GM12878 (cell line): ENCODE results near the gene PRKG1. TPM values are rescaled to one million over a fixed set of nuclear protein-coding genes. Genes with fewer than 3 reads are reported as not detected.

Experiments used
- ATAC-seq: fragments of 200-7000 bp; cut with Tn5 transposase; 3 replicates; pipeline ENCODE4 v1.9.1; 2020; ENCODE audit warnings: mild to moderate bottlenecking, moderate library complexity
- BruUV-seq: library from RNA; stranded (reverse); fragments of 400-500 nt; replicated peaks from 2 replicates; lab custom pipeline; 2021; lab: Mats Ljungman, UMichigan
- CTCF ChIA-PET: fragments of 300-600 bp; sonication (Branson Sonifier 250); formaldehyde crosslinking; extraction: SDS; loops from one replicate; lab custom pipeline; 2021; ENCODE audit warnings: inconsistent platforms; lab: Yijun Ruan, JAX
- POLR2A ChIA-PET: fragments of 350-600 bp; formaldehyde crosslinking; extraction: SDS; loops from one replicate; lab custom pipeline; 2021; ENCODE audit warnings: inconsistent platforms; lab: Charles Lee
- RAD21 ChIA-PET: fragments of 300-600 bp; sonication (Branson Sonifier 250); formaldehyde crosslinking; loops from one replicate; lab custom pipeline; 2023; ENCODE audit warnings: antibody characterized with exemption; ENCODE audit not compliant: unreplicated experiment; lab: Charles Lee
- SMC1A ChIA-PET: fragments of 300-600 bp; sonication (Branson Sonifier 250); formaldehyde crosslinking; loops from one replicate; lab custom pipeline; 2023; ENCODE audit not compliant: unreplicated experiment, uncharacterized antibody; lab: Charles Lee
- DNase-seq: peaks from one replicate; pipeline ENCODE4 v3.0.0-alpha.2; 2011; ENCODE audit warnings: low read depth, low spot score
- FAIRE-seq: peaks from 3 replicates; lab custom pipeline; 2011; peaks lifted over from hg19 to GRCh38; lab: Jason Lieb, UNC
- H2AFZ ChIP-seq: 2 replicates; pipeline ENCODE4 v1.6.0; 2011; ENCODE audit warnings: low read depth, low read length, control low read depth; ENCODE audit not compliant: control insufficient read depth
- H3K27ac ChIP-seq: 2 replicates; pipeline ENCODE4 v1.5.1; 2011; ENCODE audit warnings: control low read depth; ENCODE audit not compliant: control insufficient read depth, insufficient read depth
- H3K27me3 ChIP-seq, 2 experiments: replicated peaks in 1 of 2; 2 replicates each; pipeline versions ENCODE4 v1.6.0 to v1.6.1; 2011; ENCODE audit warnings: low read length in 1 of 2; ENCODE audit not compliant: control insufficient read depth in 2 of 2, insufficient read depth in 2 of 2
- H3K36me3 ChIP-seq, 2 experiments: 2 replicates each; pipeline ENCODE4 v1.5.1; 2011; ENCODE audit warnings: low read length in 1 of 2; ENCODE audit not compliant: control insufficient read depth in 2 of 2, insufficient read depth in 2 of 2
- H3K4me1 ChIP-seq: 2 replicates; pipeline ENCODE4 v1.6.1; 2011; ENCODE audit warnings: mild to moderate bottlenecking, low read length, moderate library complexity, mixed read lengths; ENCODE audit not compliant: control insufficient read depth, insufficient read depth
- H3K4me2 ChIP-seq: 2 replicates; pipeline ENCODE4 v1.6.0; 2011; ENCODE audit warnings: control low read depth; ENCODE audit not compliant: control insufficient read depth, insufficient read depth
- H3K4me3 ChIP-seq: fragments of 200-600 bp; sonication (generic); 2 replicates; pipeline ENCODE4 v1.5.1; 2016
- H3K79me2 ChIP-seq: 2 replicates; pipeline ENCODE4 v1.6.0; 2011; ENCODE audit warnings: low read length; ENCODE audit not compliant: control insufficient read depth, insufficient read depth
- H3K9ac ChIP-seq: 2 replicates; pipeline ENCODE4 v1.8.0; 2011; ENCODE audit warnings: low read length, control low read depth, mixed read lengths; ENCODE audit not compliant: control insufficient read depth, insufficient read depth
- H3K9me3 ChIP-seq: replicated peaks from 3 replicates; pipeline ENCODE4 v1.5.1; 2011; ENCODE audit warnings: mild to moderate bottlenecking, low read length; ENCODE audit not compliant: control insufficient read depth, insufficient read depth
- H4K20me1 ChIP-seq: 2 replicates; pipeline ENCODE4 v1.6.0; 2011; ENCODE audit not compliant: control insufficient read depth, insufficient read depth
- ASH2L ChIP-seq: fragments of 300-600, 200-600 bp; sonication (generic); IDR thresholded peaks from 2 replicates; pipeline ENCODE4 v1.6.1; 2017; ENCODE audit warnings: low read depth, mild to moderate bottlenecking, borderline replicate concordance
- ATF7 ChIP-seq: fragments of 450-650 bp; IDR thresholded peaks from 2 replicates; pipeline ENCODE4 v1.6.1; 2016; ENCODE audit warnings: low read depth, mild to moderate bottlenecking
- BACH1 ChIP-seq: fragments of 450-650 bp; IDR thresholded peaks from 2 replicates; pipeline ENCODE4 v1.6.1; 2017; ENCODE audit warnings: mild to moderate bottlenecking, borderline replicate concordance
- CBX5 ChIP-seq: sonication (generic); IDR thresholded peaks from 2 replicates; pipeline ENCODE4 v1.6.1; 2016; ENCODE audit warnings: low read depth, moderate library complexity, mild to moderate bottlenecking, inconsistent platforms
- CREM ChIP-seq: IDR thresholded peaks from 2 replicates; pipeline ENCODE4 v1.6.1; 2014; ENCODE audit warnings: antibody characterized with exemption, low read depth
- EZH2 ChIP-seq: IDR thresholded peaks from 2 replicates; pipeline ENCODE4 v1.6.1; 2012; ENCODE audit warnings: low read depth, mild to moderate bottlenecking, control low read depth, inconsistent platforms, low read length, borderline replicate concordance; ENCODE audit not compliant: control insufficient read depth
- LARP7 ChIP-seq: fragments of 450-650 bp; IDR thresholded peaks from 2 replicates; pipeline ENCODE4 v1.6.1; 2017; ENCODE audit warnings: mild to moderate bottlenecking
- RBBP5 ChIP-seq: fragments of 200-600 bp; sonication (generic); conservative IDR thresholded peaks from 2 replicates; pipeline ENCODE4 v1.6.1; 2016
- SREBF2 ChIP-seq: IDR thresholded peaks from 2 replicates; pipeline ENCODE4 v1.6.1; 2012; ENCODE audit warnings: mild to moderate bottlenecking, low read length
- SUPT20H ChIP-seq: IDR thresholded peaks from 2 replicates; pipeline ENCODE4 v1.6.1; 2011; ENCODE audit warnings: low read depth, mild to moderate bottlenecking, low read length, moderate library complexity, borderline replicate concordance; ENCODE audit not compliant: control insufficient read depth
- WRNIP1 ChIP-seq: IDR thresholded peaks from 2 replicates; pipeline ENCODE4 v1.6.1; 2011; ENCODE audit warnings: low read depth, low read length, improper control_type of control experiment, borderline replicate concordance
- YY1 ChIP-seq: IDR thresholded peaks from 2 replicates; pipeline ENCODE4 v1.6.1; 2011; ENCODE audit warnings: low read depth, mild to moderate bottlenecking, low read length
- ZBED1 ChIP-seq: IDR thresholded peaks from 2 replicates; pipeline ENCODE4 v1.6.1; 2016; ENCODE audit warnings: borderline replicate concordance
- ZZZ3 ChIP-seq: IDR thresholded peaks from 2 replicates; pipeline ENCODE4 v1.6.1; 2011; ENCODE audit warnings: low read depth; ENCODE audit not compliant: control insufficient read depth, insufficient read length
- WGBS: methylation state at CpG from one replicate; pipeline ENCODE4 v1.1.6; 2016; ENCODE audit warnings: low lambda C conversion rate; ENCODE audit not compliant: insufficient replicate concordance, insufficient coverage; ENCODE audit errors: missing lambda C conversion rate; 5-methylcytosine and 5-hydroxymethylcytosine counted together
- in situ Hi-C: fragments of 300-500 bp; cut with MboI; formaldehyde crosslinking; loops from 9 replicates; pipeline ENCODE4 v1.14.3; 2018; ENCODE audit warnings: mixed read lengths
- intact Hi-C: fragments of 100-400 bp; cut with micrococcal nuclease; formaldehyde crosslinking; loops from one replicate; pipeline ENCODE4 v1.14.2; 2022; ENCODE audit not compliant: unreplicated experiment
- polyA plus RNA-seq, 11 experiments: library from polyadenylated mRNA; depleted of rRNA in 4 of 11; unstranded in 6 of 11; stranded (reverse) in 5 of 11; fragments of >200 nt; fragmentation: Nextera tagmentation in 4 of 11; fragmentation: Illumina TruSeq in 1 of 11; extraction: Ambion mirVana in 4 of 11; extraction: Trizol in 1 of 11; gene quantifications; 1 replicate in 1 of 11; 2 replicates in 10 of 11; pipeline versions ENCODE4 v1.2.1 to v1.2.3, GENCODE V29; 2011 to 2016; ENCODE audit warnings: inconsistent platforms in 2 of 11, missing spikeins in 2 of 11, low read depth in 1 of 11
- total RNA-seq, 4 experiments: library from RNA; depleted of rRNA in 3 of 4; stranded (reverse); fragments of >200 nt in 3 of 4; fragmentation: Illumina TruSeq in 1 of 4; extraction: Trizol in 1 of 4; gene quantifications; 2 replicates each; pipeline versions ENCODE4 v1.2.1 to v1.2.3, GENCODE V29; 2013 to 2021
- TF ChIP-seq, protein P1 (sequence below): IDR thresholded peaks from 2 replicates; pipeline ENCODE4 v1.6.1; 2011; ENCODE audit warnings: borderline replicate concordance, low read depth, mild to moderate bottlenecking, moderate library complexity, mixed read lengths, low read length; ENCODE audit not compliant: insufficient read depth; ENCODE audit errors: extremely low read length
- TF ChIP-seq, protein P2 (sequence below): fragments of 450-650 bp; IDR thresholded peaks from 2 replicates; pipeline ENCODE4 v1.6.1; 2016; ENCODE audit warnings: mild to moderate bottlenecking
- TF ChIP-seq, protein P3 (sequence below): fragments of 450-650 bp; IDR thresholded peaks from 2 replicates; pipeline ENCODE4 v1.6.1; 2017; ENCODE audit warnings: antibody characterized with exemption, mild to moderate bottlenecking, moderate library complexity
- TF ChIP-seq, protein P4 (sequence below): fragments of 450-650 bp; IDR thresholded peaks from 2 replicates; pipeline ENCODE4 v1.6.1; 2016; ENCODE audit warnings: mild to moderate bottlenecking
- TF ChIP-seq, protein P5 (sequence below): IDR thresholded peaks from 2 replicates; pipeline ENCODE4 v1.6.1; 2012; ENCODE audit warnings: low read depth, low read length, improper control_type of control experiment

Gene PRKG1
- total and polyA plus RNA-seq, 10 of the 15 experiments (the other 5 are each of a cell fraction or from before 2014, with no cell fraction given), result 0.04 to 0.05 TPM; not detected in 8

DNA sequence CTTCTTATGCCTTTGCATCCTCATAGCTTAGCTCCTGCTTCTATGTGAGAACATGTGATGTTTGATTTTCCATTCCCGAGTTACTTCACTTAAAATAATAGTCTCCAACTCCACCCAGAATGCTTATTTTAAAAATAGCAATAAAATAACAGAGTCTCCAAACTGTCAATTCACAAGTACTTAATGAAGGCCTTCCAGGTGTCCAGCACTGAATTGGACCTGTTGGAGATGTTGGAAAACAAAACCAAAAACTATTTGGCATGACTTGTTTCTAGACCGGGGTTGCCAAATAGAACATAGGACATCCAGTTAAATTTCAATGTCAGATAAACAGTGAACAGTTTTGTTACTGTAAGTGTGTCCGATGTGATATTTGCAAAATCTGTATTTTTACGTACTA lies 1031.7 kb downstream of the PRKG1 start:
- WGBS, result 29% methylated on average over 4 of the region's 4 CpGs
- Histone ChIP-seq H3K27ac (no peak overlapping the region), H3K4me3 (no peak overlapping the region), H3K36me3 (no peaks in the 10 kb centered on the region), H3K9me3 (no peaks in the 10 kb centered on the region), H3K9ac (no peak overlapping the region), H3K27me3 (no peaks in the 10 kb centered on the region), H4K20me1 (no peaks in the 10 kb centered on the region), H3K4me2 (no peak overlapping the region), H2AFZ (no peak overlapping the region), H3K4me1 (no peaks in the 10 kb centered on the region), H3K79me2 (no peaks in the 10 kb centered on the region)
- no TSS peak for BruUV-seq
- ChIA-PET CTCF (no interaction called here), SMC1A (no interaction called here), POLR2A (no interaction called here), RAD21 (no interaction called here)
- TF ChIP-seq EZH2, result no peak
- no peak for TF ChIP-seq CREM
- no peak for TF ChIP-seq SUPT20H
- TF ChIP-seq WRNIP1, result no peak
- no peak for TF ChIP-seq YY1
- TF ChIP-seq, protein P1, sequence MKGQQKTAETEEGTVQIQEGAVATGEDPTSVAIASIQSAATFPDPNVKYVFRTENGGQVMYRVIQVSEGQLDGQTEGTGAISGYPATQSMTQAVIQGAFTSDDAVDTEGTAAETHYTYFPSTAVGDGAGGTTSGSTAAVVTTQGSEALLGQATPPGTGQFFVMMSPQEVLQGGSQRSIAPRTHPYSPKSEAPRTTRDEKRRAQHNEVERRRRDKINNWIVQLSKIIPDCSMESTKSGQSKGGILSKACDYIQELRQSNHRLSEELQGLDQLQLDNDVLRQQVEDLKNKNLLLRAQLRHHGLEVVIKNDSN, result no peak
- no peak for TF ChIP-seq ZZZ3
- no peak for TF ChIP-seq BACH1
- TF ChIP-seq LARP7, result no peak
- no peak for TF ChIP-seq SREBF2
- TF ChIP-seq, protein P2, sequence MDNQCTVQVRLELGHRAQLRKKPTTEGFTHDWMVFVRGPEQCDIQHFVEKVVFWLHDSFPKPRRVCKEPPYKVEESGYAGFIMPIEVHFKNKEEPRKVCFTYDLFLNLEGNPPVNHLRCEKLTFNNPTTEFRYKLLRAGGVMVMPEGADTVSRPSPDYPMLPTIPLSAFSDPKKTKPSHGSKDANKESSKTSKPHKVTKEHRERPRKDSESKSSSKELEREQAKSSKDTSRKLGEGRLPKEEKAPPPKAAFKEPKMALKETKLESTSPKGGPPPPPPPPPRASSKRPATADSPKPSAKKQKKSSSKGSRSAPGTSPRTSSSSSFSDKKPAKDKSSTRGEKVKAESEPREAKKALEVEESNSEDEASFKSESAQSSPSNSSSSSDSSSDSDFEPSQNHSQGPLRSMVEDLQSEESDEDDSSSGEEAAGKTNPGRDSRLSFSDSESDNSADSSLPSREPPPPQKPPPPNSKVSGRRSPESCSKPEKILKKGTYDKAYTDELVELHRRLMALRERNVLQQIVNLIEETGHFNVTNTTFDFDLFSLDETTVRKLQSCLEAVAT, result no peak
- TF ChIP-seq, protein P3, sequence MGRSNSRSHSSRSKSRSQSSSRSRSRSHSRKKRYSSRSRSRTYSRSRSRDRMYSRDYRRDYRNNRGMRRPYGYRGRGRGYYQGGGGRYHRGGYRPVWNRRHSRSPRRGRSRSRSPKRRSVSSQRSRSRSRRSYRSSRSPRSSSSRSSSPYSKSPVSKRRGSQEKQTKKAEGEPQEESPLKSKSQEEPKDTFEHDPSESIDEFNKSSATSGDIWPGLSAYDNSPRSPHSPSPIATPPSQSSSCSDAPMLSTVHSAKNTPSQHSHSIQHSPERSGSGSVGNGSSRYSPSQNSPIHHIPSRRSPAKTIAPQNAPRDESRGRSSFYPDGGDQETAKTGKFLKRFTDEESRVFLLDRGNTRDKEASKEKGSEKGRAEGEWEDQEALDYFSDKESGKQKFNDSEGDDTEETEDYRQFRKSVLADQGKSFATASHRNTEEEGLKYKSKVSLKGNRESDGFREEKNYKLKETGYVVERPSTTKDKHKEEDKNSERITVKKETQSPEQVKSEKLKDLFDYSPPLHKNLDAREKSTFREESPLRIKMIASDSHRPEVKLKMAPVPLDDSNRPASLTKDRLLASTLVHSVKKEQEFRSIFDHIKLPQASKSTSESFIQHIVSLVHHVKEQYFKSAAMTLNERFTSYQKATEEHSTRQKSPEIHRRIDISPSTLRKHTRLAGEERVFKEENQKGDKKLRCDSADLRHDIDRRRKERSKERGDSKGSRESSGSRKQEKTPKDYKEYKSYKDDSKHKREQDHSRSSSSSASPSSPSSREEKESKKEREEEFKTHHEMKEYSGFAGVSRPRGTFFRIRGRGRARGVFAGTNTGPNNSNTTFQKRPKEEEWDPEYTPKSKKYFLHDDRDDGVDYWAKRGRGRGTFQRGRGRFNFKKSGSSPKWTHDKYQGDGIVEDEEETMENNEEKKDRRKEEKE, result no peak
- TF ChIP-seq ASH2L, result no peak
- TF ChIP-seq, protein P4, sequence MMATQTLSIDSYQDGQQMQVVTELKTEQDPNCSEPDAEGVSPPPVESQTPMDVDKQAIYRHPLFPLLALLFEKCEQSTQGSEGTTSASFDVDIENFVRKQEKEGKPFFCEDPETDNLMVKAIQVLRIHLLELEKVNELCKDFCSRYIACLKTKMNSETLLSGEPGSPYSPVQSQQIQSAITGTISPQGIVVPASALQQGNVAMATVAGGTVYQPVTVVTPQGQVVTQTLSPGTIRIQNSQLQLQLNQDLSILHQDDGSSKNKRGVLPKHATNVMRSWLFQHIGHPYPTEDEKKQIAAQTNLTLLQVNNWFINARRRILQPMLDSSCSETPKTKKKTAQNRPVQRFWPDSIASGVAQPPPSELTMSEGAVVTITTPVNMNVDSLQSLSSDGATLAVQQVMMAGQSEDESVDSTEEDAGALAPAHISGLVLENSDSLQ, result no peak
- no peak for TF ChIP-seq ATF7
- TF ChIP-seq CBX5, result no peak
- no peak for TF ChIP-seq ZBED1
- no peak for TF ChIP-seq RBBP5
- TF ChIP-seq, protein P5, sequence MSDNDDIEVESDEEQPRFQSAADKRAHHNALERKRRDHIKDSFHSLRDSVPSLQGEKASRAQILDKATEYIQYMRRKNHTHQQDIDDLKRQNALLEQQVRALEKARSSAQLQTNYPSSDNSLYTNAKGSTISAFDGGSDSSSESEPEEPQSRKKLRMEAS, result no peak
- DNase-seq (no peak), FAIRE-seq (no peak), ATAC-seq (no peak)
- intact Hi-C loops, result no loop called here
- in situ Hi-C loops, result no loop called here
